ENCODE measurements around the gene NKX1-1.

Gene NKX1-1

DNA sequence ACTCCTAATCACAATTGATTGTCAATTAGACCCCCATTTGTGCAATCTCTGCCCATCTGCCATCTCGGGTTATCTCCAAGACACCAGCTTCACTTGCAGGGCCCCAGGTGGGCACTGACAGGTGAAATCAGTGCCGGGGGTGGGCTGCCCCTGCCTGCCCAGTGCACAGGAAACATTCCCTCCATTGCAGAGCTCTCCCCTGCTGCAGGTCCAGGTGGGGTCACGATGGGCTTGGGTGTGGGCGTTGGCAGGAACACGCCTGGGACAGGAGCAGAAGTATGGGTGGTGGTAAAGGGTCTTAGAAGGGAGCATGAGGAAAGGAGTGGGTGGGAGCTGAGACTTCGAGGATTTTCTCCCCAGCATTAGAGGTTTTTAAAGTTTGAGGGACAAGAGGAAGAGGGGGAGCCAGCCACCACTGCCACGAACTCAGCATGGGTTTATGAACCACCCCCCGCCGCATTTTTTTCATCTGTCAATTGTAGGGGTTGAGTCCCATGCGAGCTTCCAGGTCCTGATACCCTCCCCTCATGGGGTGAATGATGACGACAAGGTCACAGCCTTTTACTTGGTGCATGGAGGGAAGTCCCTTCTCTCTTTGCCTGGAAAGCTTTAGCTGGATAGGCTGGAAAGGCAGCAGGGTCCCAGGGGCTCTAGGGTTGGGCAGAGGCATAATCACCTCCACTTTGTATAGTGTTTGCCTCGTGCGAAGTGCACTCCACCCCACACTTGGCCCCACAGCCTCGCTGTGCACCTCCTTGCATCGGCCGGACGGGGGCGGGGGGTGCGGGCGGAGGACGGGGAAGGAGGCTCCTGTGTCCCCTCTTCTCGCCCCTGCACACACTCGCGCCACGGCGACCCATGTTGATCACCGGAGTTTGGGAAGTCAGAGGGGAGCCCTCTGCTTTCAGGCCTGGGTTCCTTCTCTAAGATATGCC, 3.5 kb upstream of the NKX1-1 start:
- TF ChIP-seq, protein P1, sequence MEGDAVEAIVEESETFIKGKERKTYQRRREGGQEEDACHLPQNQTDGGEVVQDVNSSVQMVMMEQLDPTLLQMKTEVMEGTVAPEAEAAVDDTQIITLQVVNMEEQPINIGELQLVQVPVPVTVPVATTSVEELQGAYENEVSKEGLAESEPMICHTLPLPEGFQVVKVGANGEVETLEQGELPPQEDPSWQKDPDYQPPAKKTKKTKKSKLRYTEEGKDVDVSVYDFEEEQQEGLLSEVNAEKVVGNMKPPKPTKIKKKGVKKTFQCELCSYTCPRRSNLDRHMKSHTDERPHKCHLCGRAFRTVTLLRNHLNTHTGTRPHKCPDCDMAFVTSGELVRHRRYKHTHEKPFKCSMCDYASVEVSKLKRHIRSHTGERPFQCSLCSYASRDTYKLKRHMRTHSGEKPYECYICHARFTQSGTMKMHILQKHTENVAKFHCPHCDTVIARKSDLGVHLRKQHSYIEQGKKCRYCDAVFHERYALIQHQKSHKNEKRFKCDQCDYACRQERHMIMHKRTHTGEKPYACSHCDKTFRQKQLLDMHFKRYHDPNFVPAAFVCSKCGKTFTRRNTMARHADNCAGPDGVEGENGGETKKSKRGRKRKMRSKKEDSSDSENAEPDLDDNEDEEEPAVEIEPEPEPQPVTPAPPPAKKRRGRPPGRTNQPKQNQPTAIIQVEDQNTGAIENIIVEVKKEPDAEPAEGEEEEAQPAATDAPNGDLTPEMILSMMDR (IDR thresholded peaks at IDR 0.05): no peak
- Mint-ChIP-seq H3K36me3 (ENCODE audit: low read depth) (no peaks in the 10 kb centered on the region), H3K4me3 (no peak overlapping the region), H3K4me1 (no peaks in the 10 kb centered on the region), H3K27me3 (ENCODE audit: low read depth, poor library complexity) (peaks cover 85% of the 10 kb centered on the region), H3K27ac (no peak overlapping the region), H3K9me3 (peaks cover 10% of the 10 kb centered on the region)
- DNase-seq: no peak

DNA sequence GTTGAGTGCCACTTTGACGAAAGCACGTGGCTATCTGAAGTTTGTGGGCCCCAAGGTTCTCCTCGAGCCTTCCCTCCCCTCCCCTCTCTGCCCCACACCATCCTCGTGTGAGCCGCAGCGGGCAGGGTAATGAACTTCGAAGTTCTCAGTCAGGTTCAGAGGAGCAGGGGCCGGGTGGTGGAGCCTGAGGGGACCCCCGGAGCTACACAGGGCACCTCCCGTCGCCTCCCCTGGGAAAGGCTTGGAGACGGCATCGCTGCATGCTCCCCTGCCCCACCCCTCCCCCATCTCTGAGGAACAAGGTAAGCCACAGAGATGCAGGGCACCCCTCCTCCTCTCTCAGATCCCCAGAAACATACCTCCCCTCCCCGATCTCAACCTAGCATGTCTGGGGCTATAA, 2.8 kb upstream of the NKX1-1 start:
- peaks cover 91% of the 10 kb centered on the region for H3K27me3 Mint-ChIP-seq (ENCODE audit: low read depth, poor library complexity)
- DNase-seq: no peak
- no peak overlapping the region for H3K27ac Mint-ChIP-seq

DNA sequence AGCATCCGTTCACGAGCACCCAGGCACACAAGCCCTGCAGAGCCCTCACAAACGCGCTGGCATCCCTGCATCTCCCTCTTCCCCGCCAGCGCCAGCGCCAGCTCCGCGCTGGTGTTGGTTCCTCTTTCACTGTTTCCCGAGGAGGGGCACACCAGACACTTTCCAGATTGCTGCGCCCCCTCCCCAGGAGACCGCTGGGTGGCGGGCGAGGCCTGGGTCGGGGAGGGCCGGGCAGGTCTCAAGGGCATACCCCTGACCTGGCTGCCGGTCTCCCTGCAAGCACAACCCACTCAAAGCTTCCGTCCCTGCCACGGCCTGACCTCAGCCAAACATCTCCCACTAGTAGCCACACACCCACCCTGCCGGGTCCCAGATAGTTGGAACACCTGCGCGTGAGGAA, 2.2 kb upstream of the NKX1-1 start:
- no peak overlapping the region for H3K4me3 Mint-ChIP-seq

More for the DNA sequence above, 2.8 kb upstream of the NKX1-1 start:
- Mint-ChIP-seq H3K4me1 (no peaks in the 10 kb centered on the region), H3K36me3 (ENCODE audit: low read depth) (no peaks in the 10 kb centered on the region), H3K9me3 (peaks cover 10% of the 10 kb centered on the region), H3K4me3 (no peak overlapping the region)
- TF ChIP-seq, protein P1 (IDR thresholded peaks at IDR 0.05): no peak

DNA sequence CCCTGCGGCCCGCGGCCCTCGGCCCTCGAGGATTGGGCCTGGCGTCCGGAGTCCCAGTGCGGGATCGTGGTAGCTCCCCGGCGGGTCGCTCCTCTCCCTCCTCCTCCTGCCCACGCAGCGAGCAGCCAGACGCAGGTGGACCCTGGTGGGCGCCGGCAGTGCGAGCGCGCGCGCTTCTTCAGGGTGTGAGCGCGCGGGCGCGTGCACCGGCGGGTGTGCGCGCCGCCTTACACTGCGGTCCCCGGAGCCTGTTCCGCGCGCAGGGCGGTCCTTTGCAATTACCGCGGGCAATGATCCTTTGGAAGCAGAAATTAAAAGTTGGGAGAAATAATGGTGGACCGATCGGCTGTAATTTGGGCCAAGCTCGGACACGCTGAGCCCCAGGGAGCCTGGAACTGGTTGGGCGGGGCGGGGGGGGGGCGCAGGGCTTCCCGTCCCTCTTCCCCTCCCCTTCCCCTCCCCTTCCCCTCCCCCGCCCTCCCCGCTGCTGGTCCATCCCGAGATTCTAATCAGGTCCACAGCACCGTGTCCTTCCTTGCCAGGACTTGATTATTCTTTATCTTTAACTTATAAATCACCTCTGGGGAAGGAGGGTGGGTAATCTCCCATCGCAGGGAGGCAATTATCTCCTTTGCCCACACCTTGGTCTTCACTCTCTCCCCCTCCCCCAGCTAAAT, 1.6 kb upstream of the NKX1-1 start:
- DNase-seq: no peak
- peaks cover 5% of the 10 kb centered on the region for H3K9me3 Mint-ChIP-seq
- no peaks in the 10 kb centered on the region for H3K36me3 Mint-ChIP-seq (ENCODE audit: low read depth)
- no peaks in the 10 kb centered on the region for H3K4me1 Mint-ChIP-seq
- H3K27me3 Mint-ChIP-seq (ENCODE audit: low read depth, poor library complexity): peaks cover 90% of the 10 kb centered on the region
- no peak overlapping the region for H3K27ac Mint-ChIP-seq
- no peak overlapping the region for H3K4me3 Mint-ChIP-seq
- TF ChIP-seq, protein P1 (IDR thresholded peaks at IDR 0.05): no peak

More for the DNA sequence above, 2.2 kb upstream of the NKX1-1 start:
- H3K27ac Mint-ChIP-seq: no peak overlapping the region
- no peak for DNase-seq
- no peaks in the 10 kb centered on the region for H3K4me1 Mint-ChIP-seq
- peaks cover 10% of the 10 kb centered on the region for H3K9me3 Mint-ChIP-seq
- H3K27me3 Mint-ChIP-seq (ENCODE audit: low read depth, poor library complexity): peaks cover 91% of the 10 kb centered on the region
- TF ChIP-seq, protein P1 (IDR thresholded peaks at IDR 0.05): no peak
- H3K36me3 Mint-ChIP-seq (ENCODE audit: low read depth): no peaks in the 10 kb centered on the region

DNA sequence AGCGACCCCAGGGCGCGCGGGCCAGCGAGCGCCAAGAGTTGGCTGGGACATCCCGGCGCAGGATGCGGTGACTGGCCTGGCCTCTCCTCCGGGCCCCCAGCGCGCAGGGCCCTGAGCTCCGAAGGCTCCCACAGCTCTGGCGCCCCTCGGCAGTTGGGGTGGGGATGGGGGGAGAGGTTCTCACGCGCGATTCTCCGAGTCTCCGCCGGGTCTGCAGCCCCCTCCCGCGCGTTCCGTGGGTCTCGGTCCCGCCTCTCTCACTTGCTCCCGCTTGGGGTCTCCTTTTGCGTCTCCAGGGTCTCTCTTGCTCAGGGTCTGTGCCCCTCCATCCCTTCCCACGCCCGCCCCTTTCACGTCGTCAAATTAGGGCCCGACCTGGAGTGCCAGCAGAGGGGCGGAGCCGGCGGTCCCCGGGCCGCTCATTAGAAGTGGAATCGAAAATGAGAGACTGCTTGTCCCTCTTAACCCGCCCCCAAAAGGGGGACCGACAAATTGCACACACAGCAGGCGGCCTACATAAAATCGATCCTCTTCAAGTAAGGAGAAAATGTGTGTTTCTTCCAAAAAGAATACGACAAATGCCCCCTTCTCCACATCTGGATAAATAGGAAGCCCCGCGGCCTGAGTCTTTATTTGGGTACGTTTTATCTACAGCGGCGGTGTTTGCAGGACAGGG, 877 bp upstream of the NKX1-1 start:
- Mint-ChIP-seq H3K4me1 (no peaks in the 10 kb centered on the region), H3K9me3 (peaks cover 4% of the 10 kb centered on the region), H3K4me3 (no peak overlapping the region), H3K27me3 (ENCODE audit: low read depth, poor library complexity) (peaks cover 90% of the 10 kb centered on the region), H3K36me3 (ENCODE audit: low read depth) (no peaks in the 10 kb centered on the region), H3K27ac (no peak overlapping the region)
- TF ChIP-seq, protein P1 (IDR thresholded peaks at IDR 0.05): no peak
- no peak for DNase-seq
